D721Med (cell line): ENCODE data around the gene SCP2D1.

Source experiments
- DNase-seq: peaks from one replicate; pipeline ENCODE4 v3.0.0; 2011; ENCODE audit warnings: low spot score; ENCODE audit not compliant: insufficient read length
- FAIRE-seq: peaks from 2 replicates; lab custom pipeline; 2011; peaks lifted over from hg19 to GRCh38; lab: Jason Lieb, UNC
- TF ChIP-seq, protein P1 (sequence below): IDR thresholded peaks from 2 replicates; pipeline ENCODE4 v1.5.1; 2012; ENCODE audit warnings: mild to moderate bottlenecking, control low read depth; ENCODE audit not compliant: insufficient read depth; ENCODE audit errors: missing control alignments

Gene SCP2D1

DNA sequence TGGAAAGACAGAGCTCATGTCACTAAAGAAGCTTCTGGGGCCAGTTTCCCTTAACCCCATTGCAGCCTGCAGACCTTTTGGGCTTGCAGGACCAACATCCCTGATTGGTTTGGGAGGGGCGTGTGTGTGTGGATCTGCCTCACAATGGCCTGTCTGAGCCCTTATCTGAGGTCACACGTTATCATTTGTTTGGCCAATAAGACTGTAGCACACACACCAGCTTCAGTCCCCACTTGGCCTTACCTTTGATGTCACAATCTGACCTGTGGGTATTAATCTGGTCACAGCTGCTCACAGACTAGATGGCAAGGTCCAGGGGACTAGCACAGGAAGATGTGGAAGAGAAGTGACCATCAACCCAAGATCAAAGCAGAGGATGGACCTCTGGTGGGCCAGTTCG is at the start of gene SCP2D1:
TSS of gene SCP2D1 (plus strand) at position 301 of the 400 bp plus-strand sequence. CDS start at position 334, 33 bp downstream.
- FAIRE-seq (no peak), DNase-seq (no peak)
- TF ChIP-seq, protein P1, sequence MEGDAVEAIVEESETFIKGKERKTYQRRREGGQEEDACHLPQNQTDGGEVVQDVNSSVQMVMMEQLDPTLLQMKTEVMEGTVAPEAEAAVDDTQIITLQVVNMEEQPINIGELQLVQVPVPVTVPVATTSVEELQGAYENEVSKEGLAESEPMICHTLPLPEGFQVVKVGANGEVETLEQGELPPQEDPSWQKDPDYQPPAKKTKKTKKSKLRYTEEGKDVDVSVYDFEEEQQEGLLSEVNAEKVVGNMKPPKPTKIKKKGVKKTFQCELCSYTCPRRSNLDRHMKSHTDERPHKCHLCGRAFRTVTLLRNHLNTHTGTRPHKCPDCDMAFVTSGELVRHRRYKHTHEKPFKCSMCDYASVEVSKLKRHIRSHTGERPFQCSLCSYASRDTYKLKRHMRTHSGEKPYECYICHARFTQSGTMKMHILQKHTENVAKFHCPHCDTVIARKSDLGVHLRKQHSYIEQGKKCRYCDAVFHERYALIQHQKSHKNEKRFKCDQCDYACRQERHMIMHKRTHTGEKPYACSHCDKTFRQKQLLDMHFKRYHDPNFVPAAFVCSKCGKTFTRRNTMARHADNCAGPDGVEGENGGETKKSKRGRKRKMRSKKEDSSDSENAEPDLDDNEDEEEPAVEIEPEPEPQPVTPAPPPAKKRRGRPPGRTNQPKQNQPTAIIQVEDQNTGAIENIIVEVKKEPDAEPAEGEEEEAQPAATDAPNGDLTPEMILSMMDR, result no peak

DNA sequence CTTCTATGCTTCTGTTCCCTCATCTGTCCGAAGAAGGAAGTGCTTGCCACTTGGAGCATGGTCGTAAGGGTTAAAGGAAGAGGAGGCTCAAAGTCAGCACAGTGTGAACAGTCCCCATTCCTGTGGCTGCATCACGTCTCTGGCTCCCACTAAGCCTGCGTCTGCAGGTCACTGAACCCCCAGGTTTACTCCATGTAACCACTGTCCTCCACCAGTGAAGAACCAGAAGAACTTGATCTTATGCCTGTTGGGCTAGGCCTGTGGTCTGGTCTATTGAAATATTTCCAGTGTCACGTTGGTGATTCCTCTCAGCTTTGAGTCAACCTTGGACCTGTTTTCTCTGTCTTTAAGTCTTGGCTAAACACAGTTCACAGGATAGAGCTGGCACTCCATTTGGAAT is 45.9 kb upstream of the SCP2D1 start:
- DNase-seq (no peak), FAIRE-seq (no peak)
- TF ChIP-seq, protein P1, result no peak

GRCh38 chr20:18773566-18773965 is 40.0 kb upstream of the SCP2D1 start:
- FAIRE-seq (no peak), DNase-seq (no peak)
- TF ChIP-seq, protein P1, result no peak

GRCh38 chr20:18774207-18774606 is 39.4 kb upstream of the SCP2D1 start:
- DNase-seq (no peak), FAIRE-seq (no peak)
- TF ChIP-seq, protein P1, result no peak

DNA sequence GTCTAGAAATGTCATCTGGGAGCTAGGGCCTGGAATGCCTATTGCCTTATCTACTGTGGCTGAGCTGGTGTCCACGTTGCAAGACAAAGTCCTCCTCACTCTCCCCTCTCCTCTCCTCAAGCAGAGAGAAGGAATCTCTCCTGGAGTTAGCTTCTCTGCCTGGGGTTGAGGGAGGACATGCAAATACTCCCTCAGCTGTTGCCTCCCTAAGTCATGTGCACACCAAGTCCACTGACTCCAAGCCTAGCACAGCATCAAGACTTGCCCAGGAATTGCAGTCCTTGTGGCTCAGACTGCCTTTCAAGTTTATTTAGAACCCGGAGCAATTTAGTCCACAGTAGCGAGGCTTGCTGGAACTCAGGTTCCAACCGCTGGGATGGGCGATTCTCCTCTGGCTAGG is 38.0 kb upstream of the SCP2D1 start:
- DNase-seq (no peak), FAIRE-seq (no peak)
- TF ChIP-seq, protein P1, result no peak

- no peak for DNase-seq
- FAIRE-seq, result no peak
- TF ChIP-seq, protein P1, result no peak
These were observed 34.7 kb upstream of the SCP2D1 start for GRCh38 chr20:18778690-18779392.

DNA sequence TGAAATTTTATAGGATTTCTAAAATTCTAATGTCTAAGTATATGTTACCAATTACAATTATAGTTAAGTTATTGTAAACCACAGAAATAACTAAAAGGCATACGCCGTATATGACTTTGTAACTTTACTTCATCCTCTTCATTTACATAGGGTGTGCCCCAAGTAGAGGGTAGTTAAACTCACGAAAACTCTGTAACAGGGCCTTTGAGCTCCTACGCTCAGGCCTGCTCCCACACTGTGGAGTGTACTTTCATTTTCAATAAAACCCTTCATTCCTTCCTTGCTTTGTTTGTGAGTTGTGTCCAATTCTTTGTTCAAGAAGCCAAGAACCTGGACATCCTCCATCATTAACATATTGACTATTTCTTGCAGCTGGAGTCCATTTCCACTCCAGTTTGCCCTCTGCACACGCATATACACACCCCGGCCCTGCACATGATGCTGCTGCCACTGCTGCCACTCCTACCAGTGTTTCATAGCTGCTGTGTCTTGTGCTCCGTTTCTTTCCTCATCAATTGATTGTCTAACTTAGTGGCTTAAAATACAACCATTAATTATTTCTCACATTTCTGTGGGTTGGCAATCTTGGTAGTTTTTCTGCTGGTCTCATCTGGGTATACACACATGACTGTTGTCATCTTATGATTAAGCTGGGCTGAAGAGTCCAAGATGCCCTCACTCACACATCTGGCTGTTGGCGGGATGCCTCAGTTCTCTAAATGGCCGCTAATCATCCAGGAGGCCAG is 33.0 kb upstream of the SCP2D1 start:
- TF ChIP-seq, protein P1, result no peak
- FAIRE-seq, result no peak

More for the DNA sequence above, 33.0 kb upstream of the SCP2D1 start:
- no peak for DNase-seq
